Testis (tissue), 2 donors: ENCODE results near the gene SLC26A8.

Experiments used
- CTCF ChIP-seq, 3 experiments: fragments of 450-650 bp in 2 of 3; fragments of 200-600 bp in 1 of 3; sonication (generic) in 1 of 3; IDR thresholded peaks; one replicate each; pipeline ENCODE4 v1.5.1; 2016 to 2019; ENCODE audit warnings: antibody characterized with exemption in 3 of 3, mild to moderate bottlenecking in 2 of 3, moderate library complexity in 1 of 3
- POLR2A ChIP-seq: fragments of 450-650 bp; IDR thresholded peaks from one replicate; pipeline ENCODE4 v1.6.1; 2017; ENCODE audit warnings: antibody characterized with exemption, mild to moderate bottlenecking, moderate library complexity

GRCh38 chr6:36025932-36026327, 1.5 kb upstream of the SLC26A8 start:
- TF ChIP-seq CTCF (IDR thresholded peaks at IDR 0.05) = no peak
- TF ChIP-seq POLR2A = no peak
